ENCODE data around the gene TLE2.

The TLE2 gene

GRCh38 chr19:3036119-3036976, 7.3 kb upstream of the TLE2 start:
- DNase-seq (ENCODE audit: low read depth): peak; percentile 73

GRCh38 chr19:3035542-3036118, 6.5 kb upstream of the TLE2 start:
- peak; percentile 91 for DNase-seq (ENCODE audit: low read depth)

- DNase-seq (ENCODE audit: low read depth): no peak
Measured at GRCh38 chr19:3034656-3035541, 5.8 kb upstream of the TLE2 start.

- DNase-seq (ENCODE audit: low read depth): no peak
Measured at GRCh38 chr19:3034406-3034655, 5.3 kb upstream of the TLE2 start.

- DNase-seq (ENCODE audit: low read depth): no peak
Measured at GRCh38 chr19:3033595-3034405, 4.7 kb upstream of the TLE2 start.

GRCh38 chr19:3031607-3031867, 2.5 kb upstream of the TLE2 start:
- no peak for DNase-seq (ENCODE audit: low read depth)

- no peak for DNase-seq (ENCODE audit: low read depth)
Measured at GRCh38 chr19:3028305-3029064, 595 bp downstream of the TLE2 start.

- DNase-seq (ENCODE audit: low read depth): no peak
Measured at GRCh38 chr19:3027981-3028304, 1.1 kb downstream of the TLE2 start.

- no peak for DNase-seq (ENCODE audit: low read depth)
Measured at GRCh38 chr19:3027292-3027691, 1.8 kb downstream of the TLE2 start.

GRCh38 chr19:3026768-3027167, 2.3 kb downstream of the TLE2 start:
- DNase-seq (ENCODE audit: low read depth): no peak

GRCh38 chr19:3025549-3025886, 3.6 kb downstream of the TLE2 start:
- no peak for DNase-seq (ENCODE audit: low read depth)

- no peak for DNase-seq (ENCODE audit: low read depth)
Measured at GRCh38 chr19:3024870-3025548, 4.1 kb downstream of the TLE2 start.

GRCh38 chr19:3024509-3024869, 4.6 kb downstream of the TLE2 start:
- no peak for DNase-seq (ENCODE audit: low read depth)

- DNase-seq (ENCODE audit: low read depth): no peak
Measured at GRCh38 chr19:3020321-3020960, 8.6 kb downstream of the TLE2 start.

- DNase-seq (ENCODE audit: low read depth): no peak
Measured at GRCh38 chr19:3019211-3019854, 9.7 kb downstream of the TLE2 start.

- DNase-seq (ENCODE audit: low read depth): no peak
Measured at GRCh38 chr19:3017923-3018322, 11.2 kb downstream of the TLE2 start.

- no peak for DNase-seq (ENCODE audit: low read depth)
Measured at GRCh38 chr19:3015126-3016057, 13.7 kb downstream of the TLE2 start.

GRCh38 chr19:3014135-3014534, 14.9 kb downstream of the TLE2 start:
- no peak for DNase-seq (ENCODE audit: low read depth)

GRCh38 chr19:3013263-3013725, 15.8 kb downstream of the TLE2 start:
- DNase-seq (ENCODE audit: low read depth): no peak

Data from stimulated activated CD8-positive, alpha-beta memory T cell treated with anti-CD3 and anti-CD28 coated beads, Interleukin-12 subunit alpha, Interleukin-12 subunit beta, amount 100 ng/mL, for 1 hour (primary cell).